Measurements from ENCODE around the gene TIGIT.

TIGIT gene

GRCh38 chr3:114356066-114356465 lies 62.2 kb downstream of the TIGIT start:
- no peak for DNase-seq

DNA sequence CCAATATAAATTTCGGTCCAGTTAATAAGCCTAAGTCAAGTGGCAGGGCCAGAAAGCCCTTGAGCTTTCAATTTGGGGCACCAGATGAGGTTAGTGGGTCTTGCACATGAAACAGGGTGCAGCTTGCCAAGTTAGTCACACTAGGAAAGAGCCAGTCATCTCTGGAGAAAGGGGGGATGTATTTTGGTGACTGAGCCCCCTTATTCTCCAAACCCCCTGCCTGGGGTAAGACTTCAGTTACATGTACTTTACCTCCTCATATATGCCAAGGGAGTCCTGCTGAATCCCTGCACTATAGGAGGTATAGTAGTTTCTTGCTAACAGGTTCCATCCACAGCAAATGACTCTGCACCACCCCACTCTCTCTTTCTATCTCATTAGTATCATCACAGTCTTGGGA lies 62.7 kb downstream of the TIGIT start:
- DNase-seq, result no peak

Data from NCI-H2171 treated with DMSO at 0.1 percent for 48 hours (cell line).